ENCODE measurements around the gene NR2C2AP.
"Not testable (repeated sequence)": the region's sequence is repeated elsewhere in the genome, so short reads cannot be mapped to it uniquely, and the experiment has no call there.

The NR2C2AP gene

GRCh38 chr19:19227217-19227616 is 24.0 kb upstream of the NR2C2AP start:
- peaks cover 31% of the 10 kb centered on the region for H3K27me3 ChIP-seq (ENCODE audit: control insufficient read depth, insufficient read depth, low read length)
- H3K9ac ChIP-seq (ENCODE audit: low read depth, low read length): no peak overlapping the region
- no peak overlapping the region for H3K4me3 ChIP-seq (ENCODE audit: low read depth, low read length)
- no peaks in the 10 kb centered on the region for H3K9me3 ChIP-seq (ENCODE audit: control insufficient read depth, insufficient read depth, low read length)
- H3K27ac ChIP-seq (ENCODE audit: low read depth, low read length): no peak overlapping the region
- no peaks in the 10 kb centered on the region for H3K36me3 ChIP-seq (ENCODE audit: control insufficient read depth, insufficient read depth, low read length)
- no peaks in the 10 kb centered on the region for H3K4me1 ChIP-seq (ENCODE audit: control insufficient read depth, insufficient read depth, low read length)

DNA sequence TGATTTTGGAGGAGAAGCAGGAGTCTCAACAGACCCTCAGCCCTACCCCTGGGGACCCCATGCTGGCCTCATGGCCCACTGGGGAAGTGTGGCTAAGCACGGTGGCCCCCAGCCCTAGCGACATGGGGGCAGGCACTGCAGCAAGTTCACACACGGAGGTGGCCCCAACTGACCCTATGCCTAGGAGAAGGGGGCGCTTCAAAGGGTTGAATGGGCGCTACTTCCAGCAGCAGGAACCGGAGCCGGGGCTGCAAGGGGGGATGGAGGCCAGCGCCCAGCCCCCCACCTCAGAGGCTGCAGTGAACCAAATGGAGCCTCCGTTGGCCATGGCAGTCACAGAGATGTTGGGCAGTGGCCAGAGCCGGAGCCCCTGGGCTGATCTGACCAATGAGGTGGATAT is 23.4 kb upstream of the NR2C2AP start:
- Histone ChIP-seq H3K27ac (ENCODE audit: low read depth, low read length) (no peak overlapping the region), H3K4me3 (ENCODE audit: low read depth, low read length) (no peak overlapping the region), H3K36me3 (ENCODE audit: control insufficient read depth, insufficient read depth, low read length) (no peaks in the 10 kb centered on the region), H3K9me3 (ENCODE audit: control insufficient read depth, insufficient read depth, low read length) (no peaks in the 10 kb centered on the region), H3K9ac (ENCODE audit: low read depth, low read length) (no peak overlapping the region), H3K27me3 (ENCODE audit: control insufficient read depth, insufficient read depth, low read length) (peaks cover 31% of the 10 kb centered on the region), H3K4me1 (ENCODE audit: control insufficient read depth, insufficient read depth, low read length) (no peaks in the 10 kb centered on the region)

DNA sequence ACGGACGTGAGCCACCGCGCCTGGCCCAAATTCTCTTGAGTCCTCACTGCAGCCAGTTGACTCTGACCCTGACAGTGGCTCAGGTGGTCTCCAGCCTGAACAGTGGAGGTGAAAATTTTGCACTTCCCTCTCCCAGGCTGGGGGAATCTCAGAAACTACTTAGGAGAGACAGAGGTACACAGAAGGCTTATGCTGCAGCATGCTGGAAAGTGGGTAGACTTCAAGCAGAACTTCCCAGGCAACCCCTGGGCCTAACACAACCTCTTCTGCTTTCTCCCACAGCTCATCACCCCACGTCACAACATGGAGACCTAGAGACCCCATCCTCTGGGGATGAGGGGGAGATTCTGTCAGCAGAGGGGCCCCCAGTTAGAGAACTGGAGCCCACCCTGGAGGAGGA is 23.0 kb upstream of the NR2C2AP start:
- Histone ChIP-seq H3K27ac (ENCODE audit: low read depth, low read length) (no peak overlapping the region), H3K4me1 (ENCODE audit: control insufficient read depth, insufficient read depth, low read length) (no peaks in the 10 kb centered on the region), H3K9me3 (ENCODE audit: control insufficient read depth, insufficient read depth, low read length) (no peaks in the 10 kb centered on the region), H3K9ac (ENCODE audit: low read depth, low read length) (no peak overlapping the region), H3K36me3 (ENCODE audit: control insufficient read depth, insufficient read depth, low read length) (no peaks in the 10 kb centered on the region), H3K4me3 (ENCODE audit: low read depth, low read length) (no peak overlapping the region), H3K27me3 (ENCODE audit: control insufficient read depth, insufficient read depth, low read length) (peaks cover 31% of the 10 kb centered on the region)

- Histone ChIP-seq H3K4me1 (ENCODE audit: control insufficient read depth, insufficient read depth, low read length) (no peaks in the 10 kb centered on the region), H3K27ac (ENCODE audit: low read depth, low read length) (no peak overlapping the region), H3K9me3 (ENCODE audit: control insufficient read depth, insufficient read depth, low read length) (no peaks in the 10 kb centered on the region), H3K9ac (ENCODE audit: low read depth, low read length) (no peak overlapping the region), H3K27me3 (ENCODE audit: control insufficient read depth, insufficient read depth, low read length) (peaks cover 31% of the 10 kb centered on the region), H3K4me3 (ENCODE audit: low read depth, low read length) (peak overlapping the region; percentile 59), H3K36me3 (ENCODE audit: control insufficient read depth, insufficient read depth, low read length) (no peaks in the 10 kb centered on the region)
These were observed 21.8 kb upstream of the NR2C2AP start for GRCh38 chr19:19224852-19225494.

DNA sequence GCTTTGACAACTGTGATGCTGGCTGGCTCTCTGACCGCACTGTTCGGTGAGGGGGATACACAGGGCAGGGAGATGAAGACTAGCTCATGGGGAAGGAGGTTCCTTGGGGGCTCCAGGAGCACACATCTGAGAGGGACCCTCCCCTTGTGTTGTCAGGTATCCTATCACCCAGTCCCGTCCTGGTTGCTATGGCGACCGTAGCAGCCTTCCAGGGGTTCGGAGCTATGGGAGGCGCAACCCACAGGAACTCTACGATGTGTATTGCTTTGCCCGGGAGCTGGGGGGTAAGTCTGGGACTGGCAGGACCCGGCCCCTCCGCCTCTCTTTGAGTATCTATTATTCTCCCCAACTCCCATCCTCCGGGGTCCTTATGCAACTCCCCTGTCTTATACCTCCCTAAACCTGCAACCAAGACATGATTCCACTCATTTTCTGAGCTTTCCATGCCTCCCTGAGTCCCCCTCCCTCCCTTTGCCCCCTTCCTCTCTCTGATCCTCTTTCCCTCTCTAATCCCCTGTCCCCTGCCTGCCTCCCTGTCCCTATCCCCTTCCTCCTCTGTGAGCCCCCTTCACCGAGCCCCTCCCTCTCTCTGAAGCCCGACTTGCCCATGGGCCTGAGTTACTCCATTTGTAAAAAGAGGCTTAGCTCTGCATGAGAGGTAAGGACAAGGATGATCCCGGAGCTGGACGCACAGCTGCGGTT is 21.1 kb upstream of the NR2C2AP start:
- H3K27me3 ChIP-seq (ENCODE audit: control insufficient read depth, insufficient read depth, low read length): peaks cover 31% of the 10 kb centered on the region
- no peak overlapping the region for H3K27ac ChIP-seq (ENCODE audit: low read depth, low read length)
- H3K9ac ChIP-seq (ENCODE audit: low read depth, low read length): no peak overlapping the region
- no peaks in the 10 kb centered on the region for H3K9me3 ChIP-seq (ENCODE audit: control insufficient read depth, insufficient read depth, low read length)
- H3K4me1 ChIP-seq (ENCODE audit: control insufficient read depth, insufficient read depth, low read length): no peaks in the 10 kb centered on the region
- H3K36me3 ChIP-seq (ENCODE audit: control insufficient read depth, insufficient read depth, low read length): no peaks in the 10 kb centered on the region
- H3K4me3 ChIP-seq (ENCODE audit: low read depth, low read length): peak overlapping the region; percentile 59

DNA sequence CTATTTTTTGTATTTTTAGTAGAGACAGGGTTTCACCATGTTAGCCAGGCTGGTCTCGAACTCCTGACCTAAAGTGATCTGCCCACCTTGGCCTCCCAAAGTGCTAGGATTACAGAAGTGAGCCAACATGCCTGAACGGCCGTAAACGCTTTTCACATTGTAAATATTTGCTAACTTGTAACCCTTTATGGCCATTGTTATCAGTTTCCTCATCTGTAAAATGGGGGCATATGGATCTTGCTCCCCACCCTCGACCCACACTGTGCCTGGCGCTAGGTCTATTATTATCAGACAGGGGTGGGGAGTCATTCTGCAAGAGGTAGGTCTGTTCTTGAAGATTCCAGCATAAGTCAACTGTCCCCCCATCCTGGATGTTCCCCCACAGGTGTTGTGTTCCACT is 20.4 kb upstream of the NR2C2AP start:
- Histone ChIP-seq H3K4me1 (ENCODE audit: control insufficient read depth, insufficient read depth, low read length) (no peaks in the 10 kb centered on the region), H3K9me3 (ENCODE audit: control insufficient read depth, insufficient read depth, low read length) (no peaks in the 10 kb centered on the region), H3K9ac (ENCODE audit: low read depth, low read length) (no peak overlapping the region), H3K4me3 (ENCODE audit: low read depth, low read length) (no peak overlapping the region), H3K27ac (ENCODE audit: low read depth, low read length) (no peak overlapping the region), H3K36me3 (ENCODE audit: control insufficient read depth, insufficient read depth, low read length) (no peaks in the 10 kb centered on the region), H3K27me3 (ENCODE audit: control insufficient read depth, insufficient read depth, low read length) (peaks cover 31% of the 10 kb centered on the region)

- Histone ChIP-seq H3K27me3 (ENCODE audit: control insufficient read depth, insufficient read depth, low read length) (peaks cover 31% of the 10 kb centered on the region), H3K9ac (ENCODE audit: low read depth, low read length) (no peak overlapping the region), H3K27ac (ENCODE audit: low read depth, low read length) (no peak overlapping the region), H3K36me3 (ENCODE audit: control insufficient read depth, insufficient read depth, low read length) (no peaks in the 10 kb centered on the region), H3K4me3 (ENCODE audit: low read depth, low read length) (no peak overlapping the region), H3K4me1 (ENCODE audit: control insufficient read depth, insufficient read depth, low read length) (no peaks in the 10 kb centered on the region), H3K9me3 (ENCODE audit: control insufficient read depth, insufficient read depth, low read length) (no peaks in the 10 kb centered on the region)
These were observed 19.8 kb upstream of the NR2C2AP start for GRCh38 chr19:19223060-19223459.

GRCh38 chr19:19221000-19221399 is 17.8 kb upstream of the NR2C2AP start:
- not testable (repeated sequence) for H3K9ac ChIP-seq (ENCODE audit: low read depth, low read length); H3K9me3 ChIP-seq (ENCODE audit: control insufficient read depth, insufficient read depth, low read length); H3K36me3 ChIP-seq (ENCODE audit: control insufficient read depth, insufficient read depth, low read length); H3K27ac ChIP-seq (ENCODE audit: low read depth, low read length); H3K4me3 ChIP-seq (ENCODE audit: low read depth, low read length); H3K4me1 ChIP-seq (ENCODE audit: control insufficient read depth, insufficient read depth, low read length)
- H3K27me3 ChIP-seq (ENCODE audit: control insufficient read depth, insufficient read depth, low read length): peaks cover 28% of the 10 kb centered on the region

- Histone ChIP-seq H3K27ac (ENCODE audit: low read depth, low read length) (no peak overlapping the region), H3K27me3 (ENCODE audit: control insufficient read depth, insufficient read depth, low read length) (peaks cover 17% of the 10 kb centered on the region), H3K4me1 (ENCODE audit: control insufficient read depth, insufficient read depth, low read length) (peaks cover 4% of the 10 kb centered on the region; the same call in 1 of the 2 replicates), H3K36me3 (ENCODE audit: control insufficient read depth, insufficient read depth, low read length) (no peaks in the 10 kb centered on the region), H3K9ac (ENCODE audit: low read depth, low read length) (no peak overlapping the region), H3K4me3 (ENCODE audit: low read depth, low read length) (no peak overlapping the region), H3K9me3 (ENCODE audit: control insufficient read depth, insufficient read depth, low read length) (no peaks in the 10 kb centered on the region)
These were observed 15.7 kb upstream of the NR2C2AP start for GRCh38 chr19:19218911-19219310.

- Histone ChIP-seq H3K27ac (ENCODE audit: low read depth, low read length) (no peak overlapping the region), H3K4me3 (ENCODE audit: low read depth, low read length) (no peak overlapping the region), H3K9me3 (ENCODE audit: control insufficient read depth, insufficient read depth, low read length) (no peaks in the 10 kb centered on the region), H3K9ac (ENCODE audit: low read depth, low read length) (no peak overlapping the region), H3K4me1 (ENCODE audit: control insufficient read depth, insufficient read depth, low read length) (peaks cover 8% of the 10 kb centered on the region; the same call in 1 of the 2 replicates), H3K36me3 (ENCODE audit: control insufficient read depth, insufficient read depth, low read length) (no peaks in the 10 kb centered on the region), H3K27me3 (ENCODE audit: control insufficient read depth, insufficient read depth, low read length) (peaks cover 27% of the 10 kb centered on the region)
These were observed 13.9 kb upstream of the NR2C2AP start for GRCh38 chr19:19217099-19217498.

DNA sequence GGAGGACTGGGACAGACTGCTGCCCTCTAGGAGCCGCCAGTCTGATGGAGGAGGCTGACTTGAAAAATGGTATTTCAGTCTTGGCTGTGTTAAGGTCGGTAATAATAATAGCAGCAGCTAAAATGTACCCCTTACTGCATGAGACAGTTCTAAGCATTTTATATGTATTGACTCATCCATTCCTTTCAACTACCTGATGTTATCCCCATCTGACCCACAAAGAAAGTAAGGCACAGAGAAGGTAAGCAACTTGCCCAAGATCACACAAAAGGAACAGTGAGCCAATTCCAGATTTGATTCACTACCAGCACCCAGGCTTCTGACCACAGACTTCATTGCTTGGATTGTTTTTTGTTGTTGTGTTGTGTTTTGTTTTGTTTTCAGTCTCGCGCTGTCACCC is 12.6 kb upstream of the NR2C2AP start:
- Histone ChIP-seq H3K9me3 (ENCODE audit: control insufficient read depth, insufficient read depth, low read length) (no peaks in the 10 kb centered on the region), H3K36me3 (ENCODE audit: control insufficient read depth, insufficient read depth, low read length) (no peaks in the 10 kb centered on the region), H3K4me3 (ENCODE audit: low read depth, low read length) (no peak overlapping the region), H3K9ac (ENCODE audit: low read depth, low read length) (no peak overlapping the region), H3K4me1 (ENCODE audit: control insufficient read depth, insufficient read depth, low read length) (peaks cover 8% of the 10 kb centered on the region; the same call in 1 of the 2 replicates), H3K27me3 (ENCODE audit: control insufficient read depth, insufficient read depth, low read length) (peaks cover 39% of the 10 kb centered on the region), H3K27ac (ENCODE audit: low read depth, low read length) (no peak overlapping the region)

Data from HUES48 (cell line).